T1000 (cell line): ENCODE data around the gene SSRP1.

ENCODE experiments used
- DNase-seq: peaks from one replicate; lab custom pipeline; 2025; ENCODE audit warnings: mixed read lengths; lab: John Stamatoyannopoulos, UW

SSRP1 gene

DNA sequence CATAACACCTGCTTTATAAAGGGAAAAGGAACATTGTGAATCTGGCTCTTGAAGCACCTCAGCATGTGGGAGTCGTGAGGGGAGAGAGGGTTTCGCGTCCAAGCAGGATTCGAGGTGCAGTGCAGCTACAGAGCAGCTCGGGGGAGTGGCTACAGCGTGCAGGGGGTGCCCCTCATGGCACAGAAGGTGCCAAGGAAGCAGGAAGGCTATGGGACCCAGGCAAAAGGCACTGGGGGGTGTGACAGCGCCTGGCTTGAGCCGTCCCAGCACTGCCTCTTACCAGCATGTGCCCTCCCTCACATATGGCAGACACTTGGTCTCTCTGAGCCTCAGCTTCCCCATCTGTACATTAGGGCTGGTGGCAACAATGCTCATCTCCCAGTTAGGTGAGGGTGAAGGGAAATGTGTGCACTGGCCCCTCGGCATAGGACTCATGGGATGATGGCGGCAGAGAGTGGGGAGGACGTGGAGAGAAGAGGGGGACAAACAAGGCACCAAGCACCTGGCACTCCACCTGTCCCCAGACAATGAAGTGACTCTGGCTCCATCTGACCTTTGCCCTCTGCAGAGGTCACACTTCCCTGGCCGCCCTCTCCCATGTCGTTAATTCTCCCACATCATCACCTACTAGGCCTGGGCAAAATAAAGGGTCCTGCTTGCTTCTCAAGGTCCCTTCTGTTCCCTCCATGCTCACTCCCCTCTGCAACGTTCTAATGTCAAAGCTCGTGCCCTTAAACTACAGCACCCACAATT lies 21.3 kb downstream of the SSRP1 start:
- DNase-seq = no peak

DNA sequence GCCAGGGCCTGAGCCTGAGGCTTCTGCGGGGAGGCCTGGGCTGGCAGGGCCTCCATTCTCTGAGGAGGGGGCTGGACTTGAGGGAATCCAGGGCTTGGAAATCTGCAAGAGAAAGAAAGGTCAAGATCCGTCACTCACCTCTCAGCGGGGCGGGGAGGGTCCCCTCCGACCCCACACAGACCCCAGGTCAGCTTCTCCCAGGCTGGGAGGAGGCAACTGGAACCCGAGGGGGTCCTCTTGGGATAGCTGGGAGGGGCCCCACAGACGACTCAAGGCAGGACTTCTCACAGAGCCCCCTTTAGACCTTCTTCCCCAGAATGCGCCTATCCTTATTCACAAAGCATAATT lies 21.9 kb downstream of the SSRP1 start:
- no peak for DNase-seq

DNA sequence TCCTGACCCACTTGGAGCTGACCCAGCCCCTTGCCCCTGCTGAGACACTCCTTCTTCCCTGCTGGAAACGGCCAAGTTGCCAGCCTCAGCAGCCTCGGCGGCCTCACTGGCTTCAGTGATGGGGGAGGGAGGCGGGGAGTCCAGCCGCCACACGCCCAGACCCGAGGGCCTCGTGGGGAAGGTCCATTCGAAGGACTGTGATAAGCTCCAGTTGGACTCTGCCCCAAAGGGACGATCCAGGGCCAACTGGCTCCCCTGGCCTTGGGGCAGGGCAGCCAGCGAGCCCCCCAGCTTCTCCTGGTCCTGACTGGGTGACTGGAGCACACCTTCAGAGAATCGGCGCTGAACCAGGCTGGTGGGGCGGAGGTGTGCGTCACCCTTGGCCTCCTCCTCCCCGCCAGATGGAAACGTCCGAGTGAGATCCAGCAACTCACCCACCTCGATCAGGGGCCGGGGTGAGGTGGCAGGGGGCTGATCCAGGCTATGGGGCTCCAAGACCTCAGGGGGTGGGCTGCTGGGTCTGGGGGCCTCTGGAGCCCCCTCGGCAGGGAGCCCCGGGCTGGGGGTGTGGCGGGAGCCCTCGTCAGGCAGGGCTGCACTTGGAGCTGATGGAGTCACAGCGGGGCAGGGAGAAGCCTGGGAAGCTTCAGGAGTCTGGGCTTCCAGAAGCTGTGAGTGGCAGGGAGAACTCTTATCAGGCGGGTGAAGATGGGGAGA lies 22.5 kb downstream of the SSRP1 start:
- no peak for DNase-seq

DNA sequence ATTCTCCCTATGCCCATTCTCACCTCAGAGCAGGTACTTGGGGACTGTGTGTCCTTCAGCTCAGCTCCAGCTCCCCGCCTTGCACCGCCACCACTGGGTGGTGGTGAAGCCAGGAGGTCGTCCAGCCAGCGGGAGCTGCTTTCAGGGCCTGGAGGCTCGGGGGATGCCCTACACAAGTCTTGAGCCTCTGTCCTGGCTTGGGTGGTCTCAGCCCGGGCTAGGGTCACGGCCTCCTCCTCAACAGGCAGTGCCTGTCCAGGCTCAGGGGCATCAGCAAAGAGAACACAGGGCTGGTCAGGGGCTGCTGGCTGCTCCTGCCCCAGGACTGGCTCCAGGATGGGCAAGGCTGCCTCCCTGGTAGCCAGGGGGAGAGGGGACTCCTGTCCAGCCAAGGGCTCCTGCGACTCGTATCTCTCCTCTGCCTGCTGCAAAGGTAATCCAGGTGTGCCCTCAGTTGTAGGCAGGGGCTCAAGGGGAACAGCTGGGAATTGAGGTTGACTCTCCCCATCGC lies 23.1 kb downstream of the SSRP1 start:
- DNase-seq = no peak

DNA sequence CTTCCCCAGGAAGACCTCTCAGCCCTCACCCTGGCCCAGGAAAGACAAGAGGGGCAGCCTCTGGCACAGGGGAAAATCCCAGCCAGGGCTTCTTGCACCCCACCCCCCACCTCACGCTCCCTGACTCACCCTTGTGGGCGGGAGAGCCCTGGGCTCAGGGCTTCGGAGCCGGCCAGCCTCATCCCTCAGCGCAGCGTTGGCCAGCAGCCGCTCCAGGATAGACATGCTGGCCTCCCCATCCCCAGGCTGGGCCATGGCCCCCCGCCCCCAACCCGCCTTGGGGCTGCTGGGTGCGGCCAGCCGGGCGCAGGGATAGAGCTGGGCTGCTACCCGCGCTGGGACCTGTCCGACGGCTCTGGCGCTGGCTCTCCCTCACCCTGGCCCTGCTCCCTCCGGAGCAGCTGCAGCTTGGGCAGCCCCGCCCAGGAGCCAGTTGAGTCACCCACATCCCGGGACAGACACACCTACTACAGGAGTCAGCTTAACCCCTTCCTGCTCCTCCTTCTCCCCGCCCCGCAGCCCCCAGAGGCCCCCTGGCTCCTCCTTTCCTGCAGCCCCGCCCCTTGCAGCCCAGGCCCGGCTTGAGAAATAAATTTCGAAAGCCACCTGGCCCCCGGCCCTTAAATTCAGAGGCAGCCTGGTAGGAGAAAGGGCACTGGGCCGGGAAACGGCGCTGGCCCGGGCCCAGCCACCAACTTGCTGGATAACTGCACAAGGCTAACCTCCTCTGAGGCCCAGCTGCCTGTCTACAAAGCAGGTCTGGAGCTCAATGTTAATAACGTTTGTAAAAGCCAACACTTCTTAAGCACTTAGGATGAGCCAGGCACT lies 24.4 kb downstream of the SSRP1 start:
- peak; percentile 91 for DNase-seq

DNA sequence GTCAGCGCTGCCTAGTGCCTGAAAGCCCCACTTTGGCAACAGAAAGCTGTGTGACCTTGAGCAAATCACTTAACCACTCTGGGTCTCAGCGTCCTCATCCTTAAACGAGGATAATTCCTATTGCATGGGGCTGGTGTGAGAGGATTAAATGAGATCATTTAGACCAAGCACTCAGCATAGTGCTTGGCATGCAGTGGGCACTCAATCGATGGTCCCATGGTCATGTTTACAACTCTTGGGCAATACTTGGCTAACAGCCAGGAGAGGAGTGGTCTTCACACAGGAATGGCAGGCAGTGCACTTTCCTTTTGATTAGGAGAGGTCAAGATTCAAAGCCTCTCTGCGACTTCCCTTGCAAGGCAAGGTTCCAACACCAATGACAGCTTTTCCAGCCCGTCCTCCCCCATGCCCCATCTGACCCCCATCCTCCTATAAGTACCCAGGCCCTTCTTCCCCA lies 25.0 kb downstream of the SSRP1 start:
- no peak for DNase-seq

DNA sequence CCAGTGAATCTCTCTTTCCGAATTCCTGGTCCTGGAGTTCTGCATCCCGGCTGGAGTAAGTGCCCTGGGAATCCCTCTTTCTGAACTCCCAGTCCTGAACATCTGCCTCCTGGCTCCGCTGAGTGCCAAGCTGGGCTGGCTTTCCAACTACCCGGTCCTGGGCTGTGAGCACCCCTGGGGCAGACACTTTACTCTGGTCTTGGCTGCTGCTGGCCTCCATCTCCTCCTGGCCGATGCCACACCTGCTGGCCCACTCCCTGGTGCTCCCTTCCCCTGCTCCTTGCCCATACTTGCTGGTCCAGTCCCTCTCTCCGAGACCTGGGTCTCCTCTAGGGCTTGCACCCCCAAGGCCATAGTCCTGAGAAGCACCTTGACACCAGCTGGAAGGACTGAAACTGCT lies 25.6 kb downstream of the SSRP1 start:
- no peak for DNase-seq

DNA sequence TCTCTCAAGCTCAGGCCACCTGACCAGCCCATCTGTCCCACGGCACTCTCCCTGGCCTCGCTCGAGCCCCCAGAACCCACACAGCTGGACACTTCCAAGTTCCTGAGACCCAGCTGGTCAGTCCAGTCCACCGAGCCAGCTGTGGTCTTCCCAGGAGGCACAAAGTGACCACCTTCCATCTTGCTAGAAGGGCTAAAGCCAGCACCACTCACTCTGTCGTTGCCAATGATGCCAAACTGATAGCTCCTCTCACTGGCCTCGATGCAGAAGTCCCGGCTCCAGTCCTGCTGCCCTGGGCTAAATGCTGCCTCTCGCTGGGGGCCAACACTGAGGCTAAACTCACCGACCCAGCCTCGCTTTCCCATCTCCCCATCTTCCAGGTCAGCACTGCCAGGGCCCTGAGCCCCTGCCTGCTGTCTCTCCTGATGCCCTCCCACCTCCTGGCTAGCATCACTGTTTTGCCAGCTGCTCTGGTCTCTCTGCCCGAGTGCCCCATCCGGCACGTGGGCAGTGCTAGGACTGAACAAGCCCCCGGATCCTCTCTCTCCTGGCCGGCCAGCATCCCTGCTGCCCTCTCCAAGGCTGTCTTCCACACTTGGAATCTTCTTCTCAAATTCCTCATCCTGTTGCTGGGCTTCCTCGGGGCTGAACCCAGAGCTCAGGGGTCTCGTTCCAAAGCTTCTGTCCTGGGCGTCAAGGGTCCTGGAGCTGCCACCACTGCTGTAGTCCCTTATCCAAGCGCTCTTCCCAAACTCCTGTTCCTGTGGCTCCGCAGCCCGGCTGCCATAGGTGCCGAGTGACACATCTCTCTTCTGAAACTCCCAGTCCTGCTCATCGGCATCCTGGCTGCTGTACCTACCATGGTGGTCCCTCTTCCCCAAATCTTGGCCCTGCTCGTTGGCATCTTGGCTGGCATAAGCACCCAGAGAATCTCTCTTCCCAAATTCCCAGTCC lies 26.3 kb downstream of the SSRP1 start:
- no peak for DNase-seq

DNA sequence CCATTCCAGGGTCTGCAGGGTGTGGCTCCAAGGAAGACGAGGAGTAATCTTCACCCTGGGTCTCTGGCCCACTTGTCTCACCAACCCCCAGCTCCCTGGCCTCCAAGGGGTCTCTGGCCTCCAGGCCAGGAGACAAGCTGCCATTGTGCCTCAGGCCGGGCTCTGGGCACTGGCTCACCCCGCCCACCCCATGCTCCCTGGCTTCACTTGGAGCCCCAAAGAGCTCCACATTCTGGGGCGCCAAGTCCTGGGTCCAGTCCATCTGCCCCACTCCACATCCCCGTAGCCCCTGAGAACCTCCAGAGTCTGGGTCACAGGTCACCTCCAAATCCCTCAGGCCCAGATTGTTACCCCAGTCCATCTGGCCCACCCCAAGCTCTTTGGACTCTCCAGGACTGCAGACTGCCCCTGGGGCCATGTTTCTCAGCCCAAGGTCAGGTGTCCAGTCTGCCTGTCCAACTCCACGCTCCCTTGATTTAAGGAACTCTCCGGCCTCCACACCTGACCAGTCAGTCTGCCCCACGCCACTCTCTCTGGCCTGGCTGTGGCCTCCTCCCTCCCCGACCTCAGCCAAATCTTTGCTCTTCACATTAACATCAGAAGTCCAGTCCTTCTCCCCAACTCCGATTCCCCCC lies 27.1 kb downstream of the SSRP1 start:
- DNase-seq = no peak

DNA sequence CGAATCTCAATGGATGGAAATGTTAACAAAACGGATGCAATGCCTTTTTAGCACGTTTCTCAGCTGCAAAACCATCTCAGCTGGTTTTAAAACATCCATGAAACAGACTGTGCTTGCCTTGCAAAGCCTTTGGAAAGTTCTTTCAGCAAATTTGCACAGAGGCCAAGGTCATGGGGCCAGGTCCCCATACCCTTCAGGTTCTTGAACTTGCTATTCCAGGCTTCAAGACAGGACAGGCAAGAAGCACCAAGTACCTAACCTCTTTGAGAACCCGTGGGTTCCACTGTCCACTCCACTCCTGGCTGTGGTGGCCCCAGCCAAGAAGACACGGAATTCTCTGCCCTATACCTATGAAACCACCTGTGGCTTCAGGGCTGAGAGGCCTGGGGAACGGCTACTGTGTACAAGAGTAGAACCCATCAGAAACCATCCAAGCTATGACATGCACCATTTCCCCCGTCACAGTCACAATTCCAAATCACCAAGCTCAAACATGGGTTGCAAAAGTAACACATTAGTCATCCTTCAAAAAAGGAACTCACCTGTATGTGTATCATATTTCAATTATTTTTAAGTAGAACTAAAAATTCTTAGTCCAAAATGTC lies 27.9 kb downstream of the SSRP1 start:
- DNase-seq = no peak

DNA sequence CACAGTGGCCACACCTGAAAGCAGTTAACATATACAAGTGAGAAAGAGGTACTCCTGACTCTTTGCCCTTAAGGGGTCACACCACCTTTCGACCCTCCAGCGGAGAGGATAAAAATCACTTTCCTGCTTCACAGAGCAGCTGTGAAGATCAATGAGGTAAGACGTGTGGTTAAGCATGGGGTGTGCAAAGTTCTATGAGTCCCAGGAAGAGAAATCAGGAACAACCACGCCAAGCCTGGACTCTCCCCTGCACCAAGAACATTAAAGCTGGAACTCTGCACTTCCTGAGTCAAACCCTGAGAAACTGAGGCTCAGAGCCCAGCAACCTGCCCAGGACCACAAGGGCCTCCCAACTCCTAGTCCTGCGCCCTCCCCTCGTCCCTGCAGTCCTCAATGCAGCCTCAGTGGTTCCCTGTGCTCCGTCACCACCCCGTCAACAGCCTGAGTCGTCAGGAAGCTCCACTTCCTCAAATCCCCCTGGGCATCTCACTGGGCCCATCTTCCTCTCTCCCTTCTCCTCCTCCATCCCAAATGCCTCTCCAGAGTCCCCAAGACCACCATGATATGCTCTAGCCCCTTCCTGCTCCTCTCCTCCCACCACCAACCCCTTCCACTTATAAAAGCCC lies 28.6 kb downstream of the SSRP1 start:
- DNase-seq = no peak

DNA sequence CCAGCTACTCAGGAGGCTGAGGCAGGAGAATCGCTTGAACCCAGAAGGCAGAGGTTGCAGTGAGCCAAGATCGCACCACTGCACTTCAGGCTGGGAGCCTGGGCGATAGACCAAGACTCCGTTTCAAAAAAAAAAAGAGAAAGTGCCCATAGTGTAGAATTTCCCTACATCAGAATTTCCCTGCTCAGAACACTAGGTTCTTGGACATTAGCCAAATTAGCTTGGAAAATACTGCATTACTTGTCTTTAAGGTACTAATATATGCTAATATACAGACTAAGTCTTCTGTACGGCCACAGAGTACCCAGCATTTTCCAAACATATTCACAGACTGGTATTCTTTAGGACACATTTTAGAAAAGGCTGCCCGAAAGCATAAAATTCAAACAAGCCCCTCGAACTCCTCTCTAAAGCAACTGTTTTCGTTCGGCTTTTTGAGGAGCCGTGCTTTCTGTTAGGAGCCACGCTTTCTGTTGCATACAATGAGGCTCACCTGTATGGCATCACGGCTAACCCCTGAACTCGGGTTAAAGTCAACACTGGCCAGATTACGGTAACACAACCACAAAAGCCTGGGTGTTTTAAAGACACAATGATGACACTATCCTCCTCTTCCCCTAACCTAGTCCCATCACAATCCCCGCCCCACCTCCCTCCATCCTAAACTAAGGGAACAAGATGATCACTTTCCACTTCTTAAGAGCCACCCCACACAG lies 29.4 kb downstream of the SSRP1 start:
- no peak for DNase-seq

DNA sequence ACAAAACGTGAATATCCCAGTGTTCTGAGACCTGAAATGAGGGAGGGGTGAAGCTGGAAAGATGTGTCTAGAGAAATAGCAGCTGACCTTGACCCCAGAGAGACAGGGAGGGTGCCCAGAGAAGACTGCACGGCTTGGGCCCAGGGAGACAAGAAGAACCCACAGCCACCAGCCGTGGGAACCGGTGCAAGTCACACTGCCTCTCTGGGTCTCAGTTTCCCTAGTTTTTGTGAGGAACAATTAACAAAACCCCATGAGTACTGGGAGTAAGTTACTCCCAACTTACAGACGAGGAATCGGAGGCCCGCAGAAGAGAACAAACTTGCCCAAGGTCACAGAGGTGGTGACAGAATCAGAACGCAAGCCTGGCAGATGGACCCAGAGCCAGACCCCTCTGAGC lies 30.2 kb downstream of the SSRP1 start:
- no peak for DNase-seq

DNA sequence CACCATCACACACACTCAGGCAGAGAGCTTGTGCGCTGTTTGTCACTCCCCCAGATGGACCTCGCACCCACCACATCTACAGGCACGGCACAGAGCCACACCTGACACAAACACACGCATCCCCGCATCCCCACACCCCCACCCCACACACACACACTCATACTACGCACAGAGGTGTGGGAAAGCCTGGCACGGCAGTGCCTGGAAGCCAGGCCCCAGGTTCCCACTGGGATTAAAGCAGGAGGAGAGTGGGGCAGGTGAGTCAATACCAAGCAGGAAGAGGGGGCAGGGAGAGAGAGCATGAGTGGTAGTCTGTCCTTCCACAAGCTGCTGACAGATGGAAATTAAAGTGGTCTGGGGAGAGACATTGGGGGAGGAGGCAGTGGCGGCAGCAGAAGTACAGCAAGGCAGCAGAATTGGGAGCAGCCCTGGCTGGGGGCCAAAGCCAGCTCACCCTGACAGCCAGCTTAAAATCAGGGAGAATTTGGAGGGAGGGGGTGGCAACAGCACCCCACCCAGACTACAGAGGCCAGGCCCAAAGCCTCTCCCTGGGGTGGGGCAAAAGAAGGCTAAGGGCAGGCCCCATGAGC lies 31.6 kb downstream of the SSRP1 start:
- DNase-seq = no peak

DNA sequence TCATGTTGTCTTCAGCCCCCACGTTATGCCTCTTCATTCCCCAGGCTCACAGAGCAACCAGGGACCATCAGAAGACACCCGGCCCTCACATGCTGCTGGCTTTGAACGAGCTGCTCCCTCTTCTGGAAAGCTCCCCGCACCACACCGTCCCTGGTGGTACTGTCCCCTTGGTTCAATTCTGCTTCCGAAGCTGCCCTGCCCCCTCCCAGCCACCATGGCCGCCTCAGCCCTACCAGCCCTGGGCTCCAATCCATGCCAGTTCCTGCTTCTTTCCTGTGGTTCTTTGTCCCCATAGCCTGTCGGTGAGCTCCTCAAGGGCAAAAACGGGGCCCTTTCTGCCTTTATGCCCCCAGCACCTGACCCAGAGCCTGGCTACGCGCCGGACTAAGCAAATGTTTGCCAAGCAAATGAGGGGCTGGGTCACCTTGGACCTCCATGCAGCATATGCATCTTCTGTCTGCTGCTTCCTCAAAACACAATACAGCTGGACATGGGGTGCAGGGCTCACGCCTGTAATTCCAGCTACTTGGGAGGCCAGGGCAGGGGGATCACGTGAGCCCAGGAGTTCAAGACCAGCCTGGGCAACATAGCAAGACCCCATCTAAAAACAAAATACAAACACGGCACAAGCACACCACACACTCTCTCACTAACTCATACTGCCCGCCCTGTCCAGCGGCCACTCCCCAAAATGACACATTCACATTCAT lies 32.3 kb downstream of the SSRP1 start:
- DNase-seq = no peak

DNA sequence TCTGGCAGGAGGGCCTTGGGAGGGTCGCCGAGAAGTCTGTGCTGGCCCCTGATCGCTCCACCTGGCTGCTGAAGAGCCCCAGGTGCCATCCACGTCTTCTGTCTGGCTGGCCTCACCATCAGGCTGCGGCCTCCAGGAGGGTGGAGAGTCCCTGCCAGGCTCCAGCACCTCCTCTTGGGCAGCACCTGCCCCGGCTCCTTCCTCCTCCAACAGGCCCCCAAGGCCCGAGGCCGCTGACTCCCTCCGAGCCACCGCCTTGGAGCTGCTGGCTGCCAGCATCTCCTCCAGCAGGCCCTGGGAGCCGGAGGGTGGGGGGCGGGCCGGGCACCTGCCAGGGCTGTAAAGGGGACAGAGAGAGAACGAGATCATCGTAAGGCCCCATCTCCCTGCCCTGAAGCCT lies 33.2 kb downstream of the SSRP1 start:
- DNase-seq = no peak

DNA sequence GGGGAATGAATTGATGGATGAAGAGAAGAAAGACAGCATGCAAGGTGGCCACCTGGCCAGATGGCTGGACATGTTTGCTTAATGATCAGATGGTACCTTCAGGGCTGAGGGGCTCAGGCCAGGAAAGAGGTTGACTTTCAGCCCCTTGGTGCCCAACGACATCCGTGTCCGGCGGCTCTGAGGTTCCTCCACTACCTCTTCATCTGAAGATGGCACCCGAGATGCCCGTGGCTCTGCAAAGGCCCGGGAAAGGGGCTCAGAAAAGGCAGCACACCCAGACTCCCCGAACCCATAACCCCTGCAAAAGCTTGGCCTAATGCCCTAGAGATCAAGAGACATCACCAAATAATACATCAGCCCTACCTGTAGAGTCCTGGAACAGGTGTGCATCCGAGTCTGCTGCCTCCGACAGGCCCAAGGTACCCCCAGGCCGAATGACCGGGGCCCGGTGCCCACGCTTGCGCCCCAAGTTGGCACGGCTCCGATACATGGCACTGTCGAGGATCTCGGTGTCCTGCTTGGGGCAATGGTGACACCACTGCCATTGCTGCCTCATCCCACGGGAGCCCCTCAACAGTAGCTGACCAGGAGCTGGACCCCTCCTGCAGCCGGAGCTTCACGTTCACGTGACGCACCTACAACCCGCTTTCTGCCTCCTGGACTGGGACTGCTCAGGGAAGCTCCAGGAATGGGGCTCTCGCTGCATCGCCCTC lies 33.8 kb downstream of the SSRP1 start:
- DNase-seq = no peak

DNA sequence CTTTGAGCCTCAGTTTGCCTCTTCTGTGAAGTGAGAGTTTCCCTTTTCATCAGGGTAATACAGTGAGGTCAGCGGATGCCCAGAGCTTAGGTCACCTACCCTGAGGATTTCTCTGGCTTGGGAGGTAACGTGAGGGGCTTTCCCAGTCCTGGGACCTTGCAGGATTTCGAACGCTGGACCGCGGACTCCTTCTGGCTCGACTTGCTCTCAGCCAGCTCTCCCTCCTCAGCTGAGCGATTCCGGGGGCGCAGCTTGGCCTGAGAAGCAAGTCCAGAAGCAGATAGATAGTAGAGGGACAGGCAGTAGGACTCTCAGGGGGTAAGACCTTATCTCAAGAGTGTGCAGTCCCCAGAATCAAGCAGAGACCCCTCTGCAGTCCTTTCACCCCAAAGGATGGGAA lies 34.9 kb downstream of the SSRP1 start:
- DNase-seq = no peak
